ENCODE measurements around the gene PSD.

The PSD gene

DNA sequence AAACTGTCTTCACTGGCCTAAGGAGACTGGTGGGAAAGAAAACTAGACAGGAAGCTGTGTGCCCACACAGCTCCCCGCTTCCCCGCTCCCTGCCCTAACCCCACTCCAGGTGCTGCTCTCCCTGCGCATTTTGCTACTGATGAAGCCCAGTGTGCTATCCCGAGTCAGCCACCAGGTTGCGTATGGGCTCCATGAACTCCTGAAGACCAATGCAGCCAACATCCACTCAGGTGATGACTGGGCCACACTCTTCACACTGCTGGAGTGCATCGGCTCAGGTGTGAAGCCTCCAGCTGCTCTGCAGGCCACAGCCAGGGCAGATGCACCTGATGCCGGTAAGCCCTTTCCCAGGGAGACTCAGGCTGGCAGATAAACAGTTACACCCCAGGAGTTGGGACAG, 43.3 kb downstream of the PSD start:
- Histone ChIP-seq H2AK5ac (ENCODE audit: low read length) (no peak overlapping the region), H2BK120ac (ENCODE audit: insufficient read depth, low read length, poor library complexity) (no peak overlapping the region), H3K4me2 (ENCODE audit: low read length) (no peak overlapping the region), H3K4me3 (ENCODE audit: low read depth, low read length) (no peak overlapping the region), H3K79me1 (ENCODE audit: low read length) (no peaks in the 10 kb centered on the region), H3K27ac (ENCODE audit: low read depth, low read length) (no peak overlapping the region), H2BK5ac (ENCODE audit: low read depth, low read length, poor library complexity) (no peak overlapping the region), H3K9me3 (ENCODE audit: insufficient read depth, low read depth, low read length) (no peaks in the 10 kb centered on the region), H3K79me2 (ENCODE audit: control insufficient read depth, insufficient read depth, low read length, poor library complexity) (no peaks in the 10 kb centered on the region), H3K18ac (ENCODE audit: low read length) (no peak overlapping the region), H3K23ac (ENCODE audit: low read length) (no peak overlapping the region), H3K9ac (ENCODE audit: low read length) (no peak overlapping the region), H3K27me3 (ENCODE audit: insufficient read depth, low read length) (no peaks in the 10 kb centered on the region), H3K36me3 (ENCODE audit: control insufficient read depth in 1 of 2, insufficient read depth in 2 of 2, low read length in 2 of 2) (peaks cover 58 to 64% of the 10 kb centered on the region in 2 experiments), H4K8ac (ENCODE audit: low read depth, low read length) (no peak overlapping the region), H3K14ac (ENCODE audit: low read length) (no peak overlapping the region), H2AFZ (ENCODE audit: insufficient read depth, low read length, poor library complexity) (no peak overlapping the region), H3K4me1 (ENCODE audit: control insufficient read depth in 1 of 2, insufficient read depth in 2 of 2, low read length in 2 of 2) (no peaks in the 10 kb centered on the region), H3K4ac (ENCODE audit: low read depth, low read length) (no peak overlapping the region), H2BK12ac (ENCODE audit: low read length) (no peak overlapping the region), H4K91ac (ENCODE audit: low read depth, low read length) (no peak overlapping the region), H4K12ac (ENCODE audit: low read depth, low read length) (no peak overlapping the region)
- WGBS (ENCODE audit: extremely low coverage, insufficient coverage, insufficient read length) = no CpG with 5 or more reads among the region's 7 CpGs
- DNase-seq = no peak

DNA sequence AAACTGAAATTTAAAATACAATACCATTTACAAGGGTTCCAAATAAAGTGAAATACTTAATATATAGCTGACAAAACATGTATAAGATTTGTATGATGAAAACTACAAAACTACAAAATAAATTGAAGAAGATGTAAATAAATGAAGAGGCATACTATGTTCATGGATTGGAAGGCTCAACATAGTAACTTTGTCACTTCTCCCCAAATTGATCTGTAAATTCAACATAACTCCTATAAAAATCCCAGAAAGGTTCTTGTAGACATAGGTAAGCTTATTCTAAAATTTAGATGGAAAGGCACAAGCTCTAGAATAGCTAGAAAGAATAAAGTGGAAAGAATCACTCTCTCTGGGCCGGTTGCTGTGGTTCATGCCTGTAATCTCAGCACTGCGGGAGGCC, 47.3 kb downstream of the PSD start:
- Histone ChIP-seq H3K23ac (ENCODE audit: low read length) (no peak overlapping the region), H3K9ac (ENCODE audit: low read length) (no peak overlapping the region), H3K9me3 (ENCODE audit: insufficient read depth, low read depth, low read length) (no peaks in the 10 kb centered on the region), H3K4me1 (ENCODE audit: control insufficient read depth in 1 of 2, insufficient read depth in 2 of 2, low read length in 2 of 2) (peaks cover 10 to 14% of the 10 kb centered on the region in 2 experiments), H3K79me1 (ENCODE audit: low read length) (no peaks in the 10 kb centered on the region), H3K4me3 (ENCODE audit: low read depth, low read length) (no peak overlapping the region), H2BK5ac (ENCODE audit: low read depth, low read length, poor library complexity) (no peak overlapping the region), H3K14ac (ENCODE audit: low read length) (no peak overlapping the region), H3K18ac (ENCODE audit: low read length) (no peak overlapping the region), H4K8ac (ENCODE audit: low read depth, low read length) (no peak overlapping the region), H3K4me2 (ENCODE audit: low read length) (no peak overlapping the region), H3K27ac (ENCODE audit: low read depth, low read length) (no peak overlapping the region), H3K79me2 (ENCODE audit: control insufficient read depth, insufficient read depth, low read length, poor library complexity) (no peaks in the 10 kb centered on the region), H3K36me3 (ENCODE audit: control insufficient read depth in 1 of 2, insufficient read depth in 2 of 2, low read length in 2 of 2) (peaks cover 57 to 72% of the 10 kb centered on the region in 2 experiments), H2BK120ac (ENCODE audit: insufficient read depth, low read length, poor library complexity) (no peak overlapping the region), H3K4ac (ENCODE audit: low read depth, low read length) (no peak overlapping the region), H2BK12ac (ENCODE audit: low read length) (no peak overlapping the region), H4K91ac (ENCODE audit: low read depth, low read length) (no peak overlapping the region), H2AFZ (ENCODE audit: insufficient read depth, low read length, poor library complexity) (no peak overlapping the region), H3K27me3 (ENCODE audit: insufficient read depth, low read length) (no peaks in the 10 kb centered on the region), H4K12ac (ENCODE audit: low read depth, low read length) (no peak overlapping the region), H2AK5ac (ENCODE audit: low read length) (no peak overlapping the region)
- DNase-seq = no peak
- no CpG with 5 or more reads among the region's 2 CpGs for WGBS (ENCODE audit: extremely low coverage, insufficient coverage, insufficient read length)

DNA sequence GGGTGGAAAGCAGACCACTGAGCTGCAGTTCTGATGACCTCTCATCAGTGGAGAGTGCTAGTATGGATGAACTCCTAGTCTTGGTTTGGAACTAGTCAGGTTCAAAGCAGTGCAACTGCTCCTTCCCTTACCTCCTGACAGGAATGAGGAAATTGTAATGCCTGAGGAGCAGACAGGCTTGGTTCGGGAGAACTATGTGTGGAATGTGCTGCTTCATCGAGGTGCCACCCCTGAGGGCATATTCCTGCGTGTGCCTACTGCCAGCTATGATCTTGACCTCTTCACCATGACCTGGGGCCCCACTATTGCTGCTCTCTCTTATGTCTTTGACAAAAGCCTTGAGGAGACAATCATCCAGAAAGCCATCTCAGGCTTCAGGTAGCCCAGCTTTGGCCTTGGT, 50.5 kb downstream of the PSD start:
- Histone ChIP-seq H3K27me3 (ENCODE audit: insufficient read depth, low read length) (no peaks in the 10 kb centered on the region), H3K9me3 (ENCODE audit: insufficient read depth, low read depth, low read length) (no peaks in the 10 kb centered on the region), H2BK12ac (ENCODE audit: low read length) (no peak overlapping the region), H3K36me3 (ENCODE audit: control insufficient read depth in 1 of 2, insufficient read depth in 2 of 2, low read length in 2 of 2) (peaks cover 52 to 76% of the 10 kb centered on the region in 2 experiments), H3K14ac (ENCODE audit: low read length) (no peak overlapping the region), H3K4me1 (ENCODE audit: control insufficient read depth in 1 of 2, insufficient read depth in 2 of 2, low read length in 2 of 2) (peaks cover 10 to 14% of the 10 kb centered on the region in 2 experiments), H3K4me2 (ENCODE audit: low read length) (no peak overlapping the region), H3K23ac (ENCODE audit: low read length) (no peak overlapping the region), H3K9ac (ENCODE audit: low read length) (no peak overlapping the region), H3K79me2 (ENCODE audit: control insufficient read depth, insufficient read depth, low read length, poor library complexity) (no peaks in the 10 kb centered on the region), H4K12ac (ENCODE audit: low read depth, low read length) (no peak overlapping the region), H3K79me1 (ENCODE audit: low read length) (no peaks in the 10 kb centered on the region), H2BK5ac (ENCODE audit: low read depth, low read length, poor library complexity) (no peak overlapping the region), H2AFZ (ENCODE audit: insufficient read depth, low read length, poor library complexity) (no peak overlapping the region), H4K91ac (ENCODE audit: low read depth, low read length) (no peak overlapping the region), H3K4me3 (ENCODE audit: low read depth, low read length) (no peak overlapping the region), H3K27ac (ENCODE audit: low read depth, low read length) (no peak overlapping the region), H2BK120ac (ENCODE audit: insufficient read depth, low read length, poor library complexity) (no peak overlapping the region), H3K18ac (ENCODE audit: low read length) (no peak overlapping the region), H2AK5ac (ENCODE audit: low read length) (no peak overlapping the region), H3K4ac (ENCODE audit: low read depth, low read length) (no peak overlapping the region), H4K8ac (ENCODE audit: low read depth, low read length) (no peak overlapping the region)
- no CpG with 5 or more reads among the region's 3 CpGs for WGBS (ENCODE audit: extremely low coverage, insufficient coverage, insufficient read length)
- DNase-seq = peak in 1 of 2 donors; percentile 49

DNA sequence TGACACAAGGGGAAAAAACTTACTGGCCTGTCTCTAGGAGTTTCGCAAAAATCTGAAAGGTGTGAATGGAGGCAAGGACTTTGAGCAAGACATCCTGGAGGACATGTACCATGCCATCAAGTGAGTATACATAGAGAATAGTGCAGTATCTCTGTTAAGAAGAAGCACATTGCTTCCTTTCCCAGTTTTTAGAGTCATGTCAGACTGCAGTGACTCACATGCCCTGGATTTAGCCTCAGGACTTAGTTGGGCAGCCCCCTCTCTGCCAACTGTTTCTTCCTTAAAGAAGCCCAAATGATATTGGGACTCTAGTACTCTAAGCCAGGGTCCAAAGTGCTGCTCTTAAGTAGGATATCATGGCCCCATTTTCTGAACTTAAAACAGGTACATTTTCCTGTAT, 51.1 kb downstream of the PSD start:
- Histone ChIP-seq H3K79me2 (ENCODE audit: control insufficient read depth, insufficient read depth, low read length, poor library complexity) (no peaks in the 10 kb centered on the region), H4K12ac (ENCODE audit: low read depth, low read length) (no peak overlapping the region), H3K4ac (ENCODE audit: low read depth, low read length) (no peak overlapping the region), H4K8ac (ENCODE audit: low read depth, low read length) (no peak overlapping the region), H4K91ac (ENCODE audit: low read depth, low read length) (no peak overlapping the region), H3K27ac (ENCODE audit: low read depth, low read length) (no peak overlapping the region), H3K79me1 (ENCODE audit: low read length) (no peaks in the 10 kb centered on the region), H3K27me3 (ENCODE audit: insufficient read depth, low read length) (no peaks in the 10 kb centered on the region), H3K4me1 (ENCODE audit: control insufficient read depth in 1 of 2, insufficient read depth in 2 of 2, low read length in 2 of 2) (peaks cover 10 to 14% of the 10 kb centered on the region in 2 experiments), H3K36me3 (ENCODE audit: control insufficient read depth in 1 of 2, insufficient read depth in 2 of 2, low read length in 2 of 2) (peaks cover 55 to 80% of the 10 kb centered on the region in 2 experiments), H3K4me3 (ENCODE audit: low read depth, low read length) (no peak overlapping the region), H3K18ac (ENCODE audit: low read length) (no peak overlapping the region), H3K14ac (ENCODE audit: low read length) (no peak overlapping the region), H2AFZ (ENCODE audit: insufficient read depth, low read length, poor library complexity) (no peak overlapping the region), H3K4me2 (ENCODE audit: low read length) (no peak overlapping the region), H3K23ac (ENCODE audit: low read length) (no peak overlapping the region), H2BK120ac (ENCODE audit: insufficient read depth, low read length, poor library complexity) (no peak overlapping the region), H2BK5ac (ENCODE audit: low read depth, low read length, poor library complexity) (no peak overlapping the region), H2AK5ac (ENCODE audit: low read length) (no peak overlapping the region), H2BK12ac (ENCODE audit: low read length) (no peak overlapping the region), H3K9ac (ENCODE audit: low read length) (no peak overlapping the region), H3K9me3 (ENCODE audit: insufficient read depth, low read depth, low read length) (no peaks in the 10 kb centered on the region)
- WGBS (ENCODE audit: extremely low coverage, insufficient coverage, insufficient read length) = no CpG with 5 or more reads among the region's 1 CpG
- DNase-seq = no peak
